Esophagus squamous epithelium (tissue), 4 donors: ENCODE measurements around the gene THAP4.

ENCODE experiments used
- POLR2A ChIP-seq, 4 donors: fragments of 450-650 bp; IDR thresholded peaks; one replicate each; pipeline ENCODE4 v1.6.1; 2017; ENCODE audit warnings: antibody characterized with exemption in 4 of 4, mild to moderate bottlenecking in 4 of 4, moderate library complexity in 3 of 4
- TF ChIP-seq, protein P1 (sequence below), 6 experiments: fragments of 450-650 bp in 4 of 6; fragments of 200-600 bp in 2 of 6; sonication (generic) in 2 of 6; IDR thresholded peaks; one replicate each; pipeline ENCODE4 v1.5.1; 2016 to 2019; ENCODE audit warnings: antibody characterized with exemption in 6 of 6, mild to moderate bottlenecking in 4 of 6, moderate library complexity in 4 of 6

- TF ChIP-seq, protein P1, sequence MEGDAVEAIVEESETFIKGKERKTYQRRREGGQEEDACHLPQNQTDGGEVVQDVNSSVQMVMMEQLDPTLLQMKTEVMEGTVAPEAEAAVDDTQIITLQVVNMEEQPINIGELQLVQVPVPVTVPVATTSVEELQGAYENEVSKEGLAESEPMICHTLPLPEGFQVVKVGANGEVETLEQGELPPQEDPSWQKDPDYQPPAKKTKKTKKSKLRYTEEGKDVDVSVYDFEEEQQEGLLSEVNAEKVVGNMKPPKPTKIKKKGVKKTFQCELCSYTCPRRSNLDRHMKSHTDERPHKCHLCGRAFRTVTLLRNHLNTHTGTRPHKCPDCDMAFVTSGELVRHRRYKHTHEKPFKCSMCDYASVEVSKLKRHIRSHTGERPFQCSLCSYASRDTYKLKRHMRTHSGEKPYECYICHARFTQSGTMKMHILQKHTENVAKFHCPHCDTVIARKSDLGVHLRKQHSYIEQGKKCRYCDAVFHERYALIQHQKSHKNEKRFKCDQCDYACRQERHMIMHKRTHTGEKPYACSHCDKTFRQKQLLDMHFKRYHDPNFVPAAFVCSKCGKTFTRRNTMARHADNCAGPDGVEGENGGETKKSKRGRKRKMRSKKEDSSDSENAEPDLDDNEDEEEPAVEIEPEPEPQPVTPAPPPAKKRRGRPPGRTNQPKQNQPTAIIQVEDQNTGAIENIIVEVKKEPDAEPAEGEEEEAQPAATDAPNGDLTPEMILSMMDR (IDR thresholded peaks at IDR 0.05), result no peak
- no peak for TF ChIP-seq POLR2A (IDR thresholded peaks at IDR 0.05)
Observed at GRCh38 chr2:241612156-241613016, 24.6 kb downstream of the THAP4 start.
